ENCODE results near the gene SMIM41. TPM values are rescaled to one million over a fixed set of nuclear protein-coding genes. Genes with fewer than 3 reads are reported as not detected.
A peak's percentile ranks its signal among the peaks of the same experiment; 100 is the strongest.

Gene SMIM41
- 0.13 and 0.26 TPM in 2 replicates for total RNA-seq

DNA sequence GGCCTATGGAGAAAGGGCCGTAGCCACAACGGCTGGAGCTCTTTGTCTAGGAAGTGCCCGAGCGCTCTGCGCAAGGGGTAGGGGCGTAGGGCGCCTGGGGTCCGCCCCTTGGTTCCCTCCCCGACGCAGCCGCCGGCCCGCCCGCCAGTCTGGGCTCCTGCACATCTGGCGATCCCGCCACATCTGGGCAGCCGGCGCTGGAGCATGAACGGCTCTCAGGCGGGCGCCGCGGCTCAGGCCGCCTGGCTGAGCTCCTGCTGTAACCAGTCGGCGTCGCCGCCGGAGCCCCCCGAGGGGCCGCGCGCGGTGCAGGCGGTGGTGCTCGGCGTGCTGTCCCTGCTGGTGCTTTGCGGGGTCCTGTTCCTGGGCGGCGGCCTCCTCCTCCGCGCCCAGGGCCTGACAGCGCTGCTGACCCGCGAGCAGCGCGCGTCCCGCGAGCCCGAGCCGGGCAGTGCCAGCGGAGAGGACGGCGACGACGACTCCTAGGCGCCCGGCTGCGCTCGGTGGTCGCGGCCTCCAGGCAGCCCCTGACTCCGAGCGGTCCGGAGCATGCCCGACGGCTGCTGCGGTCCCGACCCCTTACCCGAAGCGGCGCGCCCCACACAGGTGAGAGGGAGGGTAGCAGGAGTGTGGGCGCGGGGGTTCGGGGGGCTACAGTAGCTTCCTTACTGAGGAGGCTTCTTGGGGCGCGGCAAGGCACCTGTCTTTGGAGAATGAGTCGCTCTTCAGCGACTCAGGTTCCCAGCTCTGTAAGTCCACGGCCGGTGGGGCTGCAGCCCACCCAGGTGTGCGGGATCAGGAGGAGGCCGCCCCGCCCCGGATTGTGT is at the start of gene SMIM41:
Gene SMIM41 (plus strand): TSS at position 129 of the 827 bp plus-strand sequence. CDS start 76 bp downstream, at position 205.
- no peak for DNase-seq (ENCODE audit: low read depth)
- no peak for TF ChIP-seq CTCF (IDR thresholded peaks at IDR 0.05; ENCODE audit: insufficient read depth, low read length, severe bottlenecking)
- Histone ChIP-seq H3K27me3 (ENCODE audit: control insufficient read depth, insufficient read depth, low read length) (no peaks in the 10 kb centered on the region), H3K4me3 (ENCODE audit: low read depth, low read length) (no peak within 1 kb of the TSS), H3K36me3 (ENCODE audit: control insufficient read depth, insufficient read depth, low read length) (peaks cover 14% of the 10 kb centered on the region)
- no peak for FAIRE-seq

- no peaks in the 10 kb centered on the region for H3K36me3 ChIP-seq (ENCODE audit: control insufficient read depth, insufficient read depth, low read length)
- H3K4me3 ChIP-seq (ENCODE audit: low read depth, low read length) = peak overlapping the region; percentile 21
- FAIRE-seq = no peak
- TF ChIP-seq CTCF (IDR thresholded peaks at IDR 0.05; ENCODE audit: insufficient read depth, low read length, severe bottlenecking) = no peak
- H3K27me3 ChIP-seq (ENCODE audit: control insufficient read depth, insufficient read depth, low read length) = peaks cover 2% of the 10 kb centered on the region
- DNase-seq (ENCODE audit: low read depth) = peak; percentile 39
These were observed 47.1 kb upstream of the SMIM41 start for GRCh38 chr12:52032446-52032803.

DNA sequence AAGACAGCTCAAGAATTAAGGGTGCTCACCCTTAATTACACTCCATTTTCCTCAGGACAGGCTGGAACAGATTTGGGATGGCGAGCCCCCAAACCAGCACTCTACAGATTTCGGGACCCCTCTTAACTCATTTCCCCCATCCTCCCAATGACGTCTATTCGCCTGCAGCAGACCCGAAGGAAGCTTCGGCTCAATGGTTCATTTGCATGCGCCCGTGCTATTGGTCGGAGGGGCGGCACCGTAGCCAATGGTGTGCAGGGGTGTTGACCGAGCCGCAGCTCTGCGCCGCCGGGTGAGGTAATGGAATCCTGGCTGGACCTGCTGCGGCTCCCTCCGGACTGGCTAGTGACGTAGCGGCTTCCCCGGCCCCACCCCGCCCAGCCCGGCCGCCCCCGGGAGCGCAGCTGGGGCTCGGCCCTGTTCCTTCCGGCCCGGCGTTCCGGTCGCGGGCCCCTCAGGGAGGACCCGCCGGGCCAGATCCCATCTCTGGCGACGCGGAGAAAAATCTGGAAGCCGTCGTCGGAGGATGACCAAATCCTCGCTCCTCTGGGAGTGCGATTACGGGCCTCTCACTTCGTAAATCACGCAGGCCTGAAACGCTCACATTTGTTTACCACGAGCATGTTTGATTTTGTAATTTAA is 46.6 kb upstream of the SMIM41 start:
- no peak for TF ChIP-seq CTCF (IDR thresholded peaks at IDR 0.05; ENCODE audit: insufficient read depth, low read length, severe bottlenecking)
- peak; percentile 91 for DNase-seq (ENCODE audit: low read depth)
- FAIRE-seq = no peak
- Histone ChIP-seq H3K4me3 (ENCODE audit: low read depth, low read length) (peak overlapping the region; percentile 41), H3K36me3 (ENCODE audit: control insufficient read depth, insufficient read depth, low read length) (no peaks in the 10 kb centered on the region), H3K27me3 (ENCODE audit: control insufficient read depth, insufficient read depth, low read length) (peaks cover 2% of the 10 kb centered on the region)

GRCh38 chr12:52033446-52034140 is 45.9 kb upstream of the SMIM41 start:
- DNase-seq (ENCODE audit: low read depth) (no peak), FAIRE-seq (no peak)
- no peak for TF ChIP-seq CTCF (IDR thresholded peaks at IDR 0.05; ENCODE audit: insufficient read depth, low read length, severe bottlenecking)
- Histone ChIP-seq H3K4me3 (ENCODE audit: low read depth, low read length) (peak overlapping the region; percentile 41), H3K36me3 (ENCODE audit: control insufficient read depth, insufficient read depth, low read length) (no peaks in the 10 kb centered on the region), H3K27me3 (ENCODE audit: control insufficient read depth, insufficient read depth, low read length) (peaks cover 2% of the 10 kb centered on the region)

GRCh38 chr12:52035190-52035589 is 44.3 kb upstream of the SMIM41 start:
- H3K27me3 ChIP-seq (ENCODE audit: control insufficient read depth, insufficient read depth, low read length) = no peaks in the 10 kb centered on the region
- FAIRE-seq (no peak), DNase-seq (ENCODE audit: low read depth) (no peak)
- H3K36me3 ChIP-seq (ENCODE audit: control insufficient read depth, insufficient read depth, low read length) = no peaks in the 10 kb centered on the region
- H3K4me3 ChIP-seq (ENCODE audit: low read depth, low read length) = no peak overlapping the region
- TF ChIP-seq CTCF (IDR thresholded peaks at IDR 0.05; ENCODE audit: insufficient read depth, low read length, severe bottlenecking) = no peak
